Muscle of leg (tissue), 11 donors: ENCODE data around the gene SLIT3. TPM values are rescaled to one million over a fixed set of nuclear protein-coding genes. Genes with fewer than 3 reads are reported as not detected.

Experiments
- DNase-seq: peaks from one replicate; pipeline ENCODE4 v3.0.0; 2013
- H3K27ac ChIP-seq: one replicate; pipeline ENCODE4 v1.5.1; 2013; ENCODE audit warnings: mild to moderate bottlenecking, low read length, control low read depth
- H3K27me3 ChIP-seq: one replicate; pipeline ENCODE4 v1.6.1; 2013; ENCODE audit warnings: low read length; ENCODE audit not compliant: control insufficient read depth, insufficient read depth
- H3K36me3 ChIP-seq: one replicate; pipeline ENCODE4 v1.6.1; 2013; ENCODE audit warnings: low read length; ENCODE audit not compliant: control insufficient read depth, insufficient read depth
- H3K4me1 ChIP-seq: one replicate; pipeline ENCODE4 v1.6.1; 2013; ENCODE audit warnings: low read length; ENCODE audit not compliant: control insufficient read depth, insufficient read depth
- H3K4me3 ChIP-seq: one replicate; pipeline ENCODE4 v1.5.1; 2013; ENCODE audit warnings: low read length, control low read depth
- H3K9me3 ChIP-seq: replicated peaks from 2 replicates; pipeline ENCODE4 v1.6.1; 2013; ENCODE audit warnings: low read depth, low read length; ENCODE audit not compliant: control insufficient read depth
- WGBS: methylation state at CpG from one replicate; pipeline ENCODE4 v1.1.5; 2013; ENCODE audit warnings: missing lambda C conversion rate; ENCODE audit not compliant: insufficient coverage; 5-methylcytosine and 5-hydroxymethylcytosine counted together
- polyA plus RNA-seq, 8 donors: library from polyadenylated mRNA; unstranded; fragments of 120-200 nt; gene quantifications; one replicate each; pipeline versions ENCODE4 v1.2.1 to v1.2.3, GENCODE V29; 2013; ENCODE audit warnings: inconsistent platforms in 1 of 8, low replicate concordance in 1 of 8; ENCODE audit not compliant: insufficient read length in 8 of 8, insufficient read depth in 1 of 8
- total RNA-seq: library from RNA; stranded (reverse); fragments of 120-200 nt; gene quantifications from one replicate; pipeline ENCODE4 v1.2.4, GENCODE V29; 2013

Gene SLIT3
- total and polyA plus RNA-seq, 9 donors = 5.2 to 36.4 (median 12.2) TPM

DNA sequence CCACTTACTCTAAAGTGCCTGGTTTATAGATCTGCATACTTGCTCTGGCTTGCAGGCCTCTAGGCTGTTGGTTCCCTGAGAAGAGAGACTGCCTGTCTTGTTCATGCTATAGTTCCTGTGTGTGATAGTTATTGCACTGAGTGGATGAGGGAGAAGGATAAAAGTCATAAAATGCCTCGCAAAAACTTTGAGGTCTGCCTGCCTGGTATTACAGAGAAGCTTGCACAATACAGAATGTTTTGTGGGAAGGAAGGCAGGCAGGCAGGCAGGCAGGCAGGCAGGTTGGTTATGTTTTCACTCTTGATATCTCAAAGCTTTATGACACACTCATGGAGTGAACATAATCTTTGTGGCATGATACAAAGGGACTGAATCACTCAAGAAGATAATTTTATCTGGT, 287.1 kb downstream of the SLIT3 start:
- Histone ChIP-seq H3K9me3 (no peaks in the 10 kb centered on the region), H3K4me3 (no peak overlapping the region), H3K27ac (no peak overlapping the region), H3K27me3 (peaks cover 2% of the 10 kb centered on the region), H3K36me3 (no peaks in the 10 kb centered on the region), H3K4me1 (no peaks in the 10 kb centered on the region)
- DNase-seq = no peak
- WGBS = 29% methylated on average over 1 of the region's 1 CpG

DNA sequence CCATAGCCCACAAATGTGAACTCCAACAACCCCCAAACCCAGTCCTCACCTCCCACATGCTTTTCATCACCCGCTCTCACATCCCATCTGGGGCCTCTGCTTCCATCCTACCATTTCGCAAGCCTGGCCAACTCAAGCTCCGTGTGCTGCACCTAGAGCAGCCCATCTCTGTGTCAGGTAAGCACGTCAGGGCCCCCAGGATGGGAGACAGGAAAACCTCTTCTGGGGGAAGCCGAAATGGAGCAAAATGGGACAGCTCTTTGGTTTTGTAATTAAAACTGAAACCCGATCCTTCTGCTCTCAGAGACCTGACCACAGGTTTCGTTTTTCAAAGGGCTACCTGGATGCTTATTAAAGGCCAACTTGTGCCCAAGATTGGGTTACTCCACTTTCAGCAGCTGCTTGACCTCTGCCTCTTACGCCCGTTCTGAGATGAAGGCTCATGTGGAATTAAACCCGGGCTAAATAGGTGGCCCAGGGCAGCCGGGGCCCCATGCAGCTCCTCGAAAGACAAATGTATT, 287.7 kb downstream of the SLIT3 start:
- Histone ChIP-seq H3K36me3 (no peaks in the 10 kb centered on the region), H3K27me3 (peaks cover 2% of the 10 kb centered on the region), H3K4me1 (no peaks in the 10 kb centered on the region), H3K27ac (no peak overlapping the region), H3K9me3 (no peaks in the 10 kb centered on the region), H3K4me3 (no peak overlapping the region)
- no peak for DNase-seq
- 64% methylated on average over 7 of the region's 12 CpGs for WGBS

DNA sequence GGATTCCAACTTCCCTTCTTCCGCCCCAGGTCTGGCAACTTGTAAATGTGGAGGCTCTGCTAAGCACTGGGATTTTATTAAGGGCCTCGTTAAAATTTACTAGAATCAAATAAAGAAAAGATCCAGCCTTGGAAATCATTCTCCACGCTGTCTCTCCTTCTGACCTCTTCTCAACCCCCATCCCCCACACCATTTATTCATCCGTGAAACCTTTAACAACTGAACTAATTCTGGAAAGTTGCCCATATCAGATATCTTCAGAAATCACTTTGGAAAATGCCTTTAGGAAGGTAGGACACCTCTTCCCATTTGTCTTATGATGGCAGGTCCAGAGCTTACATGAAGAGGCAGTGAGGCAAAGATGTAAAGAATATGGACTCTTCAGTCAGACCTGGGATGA, 288.5 kb downstream of the SLIT3 start:
- no peak overlapping the region for H3K4me3 ChIP-seq
- no peaks in the 10 kb centered on the region for H3K4me1 ChIP-seq

DNA sequence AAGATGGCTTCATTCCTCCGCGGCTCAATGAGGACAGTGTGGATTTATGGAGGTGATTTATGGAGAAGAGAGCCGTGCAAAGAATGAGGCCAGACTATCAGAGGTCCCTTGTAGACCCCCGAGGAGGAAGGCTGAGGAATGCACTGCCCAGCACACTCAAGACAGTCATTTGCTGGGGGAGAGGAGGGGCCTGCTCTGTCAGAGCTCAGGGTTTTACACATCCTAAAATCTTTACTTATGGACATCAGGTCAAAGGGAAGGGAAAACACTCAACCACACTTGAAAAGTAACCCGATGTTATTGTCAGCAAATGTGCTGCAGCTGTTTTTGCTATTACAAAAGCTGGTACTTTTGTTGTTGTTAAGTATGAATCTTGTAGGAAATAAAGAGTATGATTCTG, 289.5 kb downstream of the SLIT3 start:
- DNase-seq = no peak
- no peaks in the 10 kb centered on the region for H3K36me3 ChIP-seq
- no CpG with 5 or more reads among the region's 5 CpGs for WGBS
- H3K27ac ChIP-seq = no peak overlapping the region
- peaks cover 2% of the 10 kb centered on the region for H3K27me3 ChIP-seq
- no peak overlapping the region for H3K4me3 ChIP-seq
- no peaks in the 10 kb centered on the region for H3K4me1 ChIP-seq
- no peaks in the 10 kb centered on the region for H3K9me3 ChIP-seq

More for the DNA sequence above, 288.5 kb downstream of the SLIT3 start:
- H3K27ac ChIP-seq = no peak overlapping the region
- no peaks in the 10 kb centered on the region for H3K9me3 ChIP-seq
- WGBS = 47% methylated on average over 2 of the region's 4 CpGs
- no peaks in the 10 kb centered on the region for H3K36me3 ChIP-seq
- peaks cover 2% of the 10 kb centered on the region for H3K27me3 ChIP-seq
- no peak for DNase-seq

DNA sequence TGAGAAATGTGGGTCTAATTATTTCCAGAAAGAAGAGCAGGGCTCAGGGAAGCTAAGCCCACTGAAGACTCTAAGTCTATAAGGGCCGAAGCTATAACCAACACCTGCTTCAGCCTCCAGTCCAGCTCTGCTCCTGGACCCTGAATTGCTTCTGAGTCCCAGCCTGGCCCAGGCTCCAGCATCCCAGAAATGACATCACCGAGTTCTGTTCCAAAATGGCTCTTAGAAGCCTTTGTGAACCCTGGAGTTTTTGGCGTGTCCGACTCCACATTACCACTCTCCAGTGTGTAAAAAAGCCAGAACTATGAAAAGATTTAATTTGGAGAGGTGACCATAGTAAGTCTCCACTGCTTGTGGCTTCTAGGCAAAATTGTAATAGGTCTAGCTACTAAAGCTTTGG, 289.9 kb downstream of the SLIT3 start:
- WGBS = 0% methylated on average over 1 of the region's 4 CpGs
- H3K27me3 ChIP-seq = peaks cover 2% of the 10 kb centered on the region
- H3K4me1 ChIP-seq = no peaks in the 10 kb centered on the region
- H3K9me3 ChIP-seq = no peaks in the 10 kb centered on the region
- H3K36me3 ChIP-seq = no peaks in the 10 kb centered on the region
- no peak overlapping the region for H3K27ac ChIP-seq
- no peak overlapping the region for H3K4me3 ChIP-seq
- no peak for DNase-seq

DNA sequence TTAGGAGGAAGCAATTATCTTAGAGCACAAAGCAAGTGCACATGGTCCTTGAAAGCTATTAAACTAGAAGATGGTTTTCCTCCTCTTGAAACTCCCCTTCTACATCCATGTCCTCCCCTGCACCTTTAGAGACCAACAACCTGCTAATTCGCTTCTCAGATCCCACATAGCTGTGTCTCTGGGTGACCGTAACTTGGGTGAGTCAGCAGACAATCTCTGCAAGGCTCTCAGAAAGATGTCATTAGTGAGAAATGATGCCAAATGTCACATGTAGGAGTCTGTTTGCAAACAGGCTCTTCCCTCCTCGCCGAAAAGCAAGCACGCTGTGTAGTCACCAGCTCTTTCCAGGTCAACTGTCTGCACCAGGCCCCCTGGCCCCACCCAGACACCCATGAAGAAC, 291.8 kb downstream of the SLIT3 start:
- 40% methylated on average over 1 of the region's 5 CpGs for WGBS
- Histone ChIP-seq H3K27me3 (peaks cover 2% of the 10 kb centered on the region), H3K36me3 (no peaks in the 10 kb centered on the region), H3K4me3 (no peak overlapping the region), H3K4me1 (peaks cover 5% of the 10 kb centered on the region), H3K27ac (no peak overlapping the region), H3K9me3 (no peaks in the 10 kb centered on the region)
- DNase-seq = no peak

DNA sequence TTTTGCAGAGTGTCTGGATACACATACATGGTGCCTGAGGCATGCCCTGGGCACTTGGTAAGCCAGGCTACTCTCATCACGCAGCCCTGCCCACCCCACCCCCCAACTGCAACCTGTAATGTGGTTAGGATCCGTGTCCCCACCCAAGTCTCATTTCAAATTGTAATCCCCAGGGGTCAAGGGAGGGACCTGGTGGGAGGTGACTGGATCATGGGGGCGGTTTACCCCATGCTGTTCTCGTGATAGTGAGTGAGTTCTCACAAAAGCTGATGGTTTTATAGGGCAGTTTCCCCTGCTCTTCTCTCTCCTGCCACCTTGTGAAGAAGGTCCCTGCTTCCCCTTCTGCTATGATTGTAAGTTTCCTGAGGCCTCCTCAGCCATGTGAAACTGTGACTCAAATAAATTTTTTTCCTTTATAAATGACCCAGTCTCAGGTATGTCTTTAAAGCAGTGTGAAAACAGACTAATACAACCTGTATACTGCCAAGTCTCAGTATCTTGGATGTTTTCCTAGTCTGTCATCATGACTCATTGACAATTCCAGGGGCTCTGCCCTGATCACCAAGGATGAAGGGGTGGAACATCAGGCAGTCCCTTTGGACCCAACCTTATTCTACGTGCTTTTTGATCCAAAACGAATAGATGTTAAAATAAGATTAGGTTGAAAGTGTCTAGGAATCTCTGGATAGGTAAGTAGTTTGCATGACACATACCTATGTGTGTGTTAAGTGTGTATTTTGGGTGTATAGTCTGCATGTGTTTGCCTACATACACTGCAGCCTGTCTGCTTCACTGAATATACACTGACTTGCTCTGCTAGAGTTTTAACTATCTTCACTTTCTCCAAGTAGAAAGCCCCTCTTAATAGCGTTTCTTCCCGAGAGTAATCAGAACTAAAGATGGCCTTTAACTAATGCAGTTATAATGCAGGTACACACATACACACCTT, 293.8 kb downstream of the SLIT3 start:
- Histone ChIP-seq H3K27ac (no peak overlapping the region), H3K4me1 (peaks cover 7% of the 10 kb centered on the region), H3K36me3 (no peaks in the 10 kb centered on the region), H3K4me3 (no peak overlapping the region), H3K27me3 (peaks cover 2% of the 10 kb centered on the region), H3K9me3 (no peaks in the 10 kb centered on the region)
- DNase-seq = no peak
- 75% methylated on average over 2 of the region's 8 CpGs for WGBS

DNA sequence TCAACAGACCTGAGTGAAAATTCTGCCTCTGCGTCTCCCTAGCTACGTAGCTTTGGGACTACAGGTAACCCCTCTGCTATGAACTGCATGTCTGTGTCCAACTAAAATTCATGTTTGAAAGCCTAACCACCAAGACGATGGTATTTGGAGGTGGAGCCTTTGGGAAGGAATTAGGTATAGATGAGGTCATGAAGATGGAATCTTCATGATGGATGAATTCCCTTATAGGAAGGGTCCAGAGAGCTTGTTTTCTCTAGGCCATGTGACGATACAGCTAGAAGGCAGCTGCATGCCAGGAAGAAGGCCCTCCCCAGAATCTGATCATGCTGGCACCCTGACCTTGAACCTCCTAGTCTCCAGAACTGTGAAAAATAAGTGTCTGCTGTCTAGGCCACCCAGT, 296.4 kb downstream of the SLIT3 start:
- DNase-seq = no peak
- Histone ChIP-seq H3K27ac (no peak overlapping the region), H3K27me3 (peaks cover 1% of the 10 kb centered on the region), H3K36me3 (no peaks in the 10 kb centered on the region), H3K9me3 (no peaks in the 10 kb centered on the region), H3K4me1 (peaks cover 7% of the 10 kb centered on the region), H3K4me3 (no peak overlapping the region)
- WGBS = 23% methylated on average over 4 of the region's 4 CpGs

DNA sequence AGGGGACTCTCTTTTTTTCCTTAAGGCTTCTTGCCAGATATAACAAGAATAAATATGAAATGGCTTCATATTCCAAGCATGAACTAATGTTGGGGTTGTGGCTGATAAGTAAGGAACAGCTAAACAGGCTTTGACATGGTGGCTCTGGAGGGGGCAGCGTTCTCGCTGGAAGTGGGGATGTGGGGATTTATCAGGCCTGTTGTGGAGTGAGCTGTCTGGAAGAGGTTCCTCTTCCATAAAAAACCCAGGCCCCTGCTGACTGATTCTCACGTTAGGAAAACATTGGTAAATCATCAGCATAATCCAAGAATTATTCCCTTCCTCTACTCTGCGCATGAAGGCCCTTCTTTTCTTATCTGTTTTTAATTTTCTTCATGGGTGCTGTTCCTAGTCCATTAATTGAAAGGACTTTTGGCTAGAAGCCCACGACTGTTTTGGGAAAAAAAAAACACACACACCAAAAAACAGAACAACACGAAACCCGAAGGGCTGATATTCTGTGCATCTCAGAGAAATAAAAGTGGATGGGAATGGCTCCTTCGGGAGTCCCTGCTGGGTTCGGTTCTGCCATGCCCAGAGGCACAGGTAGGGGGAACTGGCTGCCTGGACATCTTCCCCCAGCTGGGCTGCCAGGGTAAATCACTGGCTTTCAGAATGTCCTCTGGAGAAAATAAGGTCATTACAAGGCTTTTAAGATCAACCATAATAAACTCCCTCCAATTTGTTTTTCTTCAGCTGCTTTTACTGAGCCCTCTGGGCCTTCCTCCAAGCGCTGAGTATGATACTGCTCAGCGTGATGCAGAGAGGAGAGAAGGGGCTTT, 297.0 kb downstream of the SLIT3 start:
- 8% methylated on average over 2 of the region's 11 CpGs for WGBS
- Histone ChIP-seq H3K36me3 (no peaks in the 10 kb centered on the region), H3K9me3 (no peaks in the 10 kb centered on the region), H3K27me3 (peaks cover 3% of the 10 kb centered on the region), H3K4me3 (no peak overlapping the region), H3K27ac (no peak overlapping the region), H3K4me1 (peaks cover 7% of the 10 kb centered on the region)
- DNase-seq = peak; percentile 53

DNA sequence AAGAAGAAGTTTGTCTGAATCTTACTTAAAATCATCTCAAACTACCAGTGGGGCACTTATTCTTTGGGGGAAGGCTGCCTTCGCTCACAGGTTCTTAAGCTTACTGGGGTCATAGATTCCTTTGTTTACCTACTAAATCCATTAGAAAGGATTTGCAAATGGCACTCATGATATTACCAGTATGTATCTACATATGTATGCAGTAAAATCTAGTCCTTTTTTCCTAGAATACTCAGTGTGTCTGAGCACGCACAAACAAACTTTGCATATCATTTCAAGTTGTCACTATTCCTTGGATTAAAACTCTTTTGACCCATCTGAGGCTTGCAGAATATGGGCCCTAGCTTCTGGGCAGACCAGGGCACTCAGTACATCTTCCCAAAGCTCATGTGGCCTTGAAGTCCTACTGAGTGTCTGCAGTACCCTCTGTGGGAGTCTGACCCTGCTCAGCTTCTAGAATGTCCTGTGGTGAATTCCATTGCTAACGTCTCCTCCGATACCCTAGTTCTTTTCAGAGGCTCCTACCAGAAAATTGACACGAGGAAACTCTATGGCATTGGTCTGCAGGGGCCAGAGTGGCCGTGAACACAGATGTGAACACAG, 297.9 kb downstream of the SLIT3 start:
- Histone ChIP-seq H3K9me3 (no peaks in the 10 kb centered on the region), H3K27ac (no peak overlapping the region), H3K4me3 (no peak overlapping the region), H3K36me3 (no peaks in the 10 kb centered on the region), H3K27me3 (peaks cover 3% of the 10 kb centered on the region), H3K4me1 (peaks cover 7% of the 10 kb centered on the region)
- DNase-seq = no peak
- WGBS = 72% methylated on average over 5 of the region's 6 CpGs
